GM12878 (cell line): Measurements from ENCODE around the gene ATG4B. TPM values are rescaled to one million over a fixed set of nuclear protein-coding genes. Genes with fewer than 3 reads are reported as not detected.

Source experiments
- ATAC-seq: fragments of 200-7000 bp; cut with Tn5 transposase; 3 replicates; pipeline ENCODE4 v1.9.1; 2020; ENCODE audit warnings: mild to moderate bottlenecking, moderate library complexity
- BruUV-seq: library from RNA; stranded (reverse); fragments of 400-500 nt; replicated peaks from 2 replicates; lab custom pipeline; 2021; lab: Mats Ljungman, UMichigan
- CTCF ChIA-PET: fragments of 300-600 bp; sonication (Branson Sonifier 250); formaldehyde crosslinking; extraction: SDS; loops from one replicate; lab custom pipeline; 2021; ENCODE audit warnings: inconsistent platforms; lab: Yijun Ruan, JAX
- POLR2A ChIA-PET: fragments of 350-600 bp; formaldehyde crosslinking; extraction: SDS; loops from one replicate; lab custom pipeline; 2021; ENCODE audit warnings: inconsistent platforms; lab: Charles Lee
- RAD21 ChIA-PET: fragments of 300-600 bp; sonication (Branson Sonifier 250); formaldehyde crosslinking; loops from one replicate; lab custom pipeline; 2023; ENCODE audit warnings: antibody characterized with exemption; ENCODE audit not compliant: unreplicated experiment; lab: Charles Lee
- SMC1A ChIA-PET: fragments of 300-600 bp; sonication (Branson Sonifier 250); formaldehyde crosslinking; loops from one replicate; lab custom pipeline; 2023; ENCODE audit not compliant: unreplicated experiment, uncharacterized antibody; lab: Charles Lee
- DNase-seq: peaks from one replicate; pipeline ENCODE4 v3.0.0-alpha.2; 2011; ENCODE audit warnings: low read depth, low spot score
- FAIRE-seq: peaks from 3 replicates; lab custom pipeline; 2011; peaks lifted over from hg19 to GRCh38; lab: Jason Lieb, UNC
- H2AFZ ChIP-seq: 2 replicates; pipeline ENCODE4 v1.6.0; 2011; ENCODE audit warnings: low read depth, low read length, control low read depth; ENCODE audit not compliant: control insufficient read depth
- H3K27ac ChIP-seq: 2 replicates; pipeline ENCODE4 v1.5.1; 2011; ENCODE audit warnings: control low read depth; ENCODE audit not compliant: control insufficient read depth, insufficient read depth
- H3K27me3 ChIP-seq, 2 experiments: replicated peaks in 1 of 2; 2 replicates each; pipeline versions ENCODE4 v1.6.0 to v1.6.1; 2011; ENCODE audit warnings: low read length in 1 of 2; ENCODE audit not compliant: control insufficient read depth in 2 of 2, insufficient read depth in 2 of 2
- H3K36me3 ChIP-seq, 2 experiments: 2 replicates each; pipeline ENCODE4 v1.5.1; 2011; ENCODE audit warnings: low read length in 1 of 2; ENCODE audit not compliant: control insufficient read depth in 2 of 2, insufficient read depth in 2 of 2
- H3K4me1 ChIP-seq: 2 replicates; pipeline ENCODE4 v1.6.1; 2011; ENCODE audit warnings: mild to moderate bottlenecking, low read length, moderate library complexity, mixed read lengths; ENCODE audit not compliant: control insufficient read depth, insufficient read depth
- H3K4me2 ChIP-seq: 2 replicates; pipeline ENCODE4 v1.6.0; 2011; ENCODE audit warnings: control low read depth; ENCODE audit not compliant: control insufficient read depth, insufficient read depth
- H3K4me3 ChIP-seq: fragments of 200-600 bp; sonication (generic); 2 replicates; pipeline ENCODE4 v1.5.1; 2016
- H3K79me2 ChIP-seq: 2 replicates; pipeline ENCODE4 v1.6.0; 2011; ENCODE audit warnings: low read length; ENCODE audit not compliant: control insufficient read depth, insufficient read depth
- H3K9ac ChIP-seq: 2 replicates; pipeline ENCODE4 v1.8.0; 2011; ENCODE audit warnings: low read length, control low read depth, mixed read lengths; ENCODE audit not compliant: control insufficient read depth, insufficient read depth
- H3K9me3 ChIP-seq: replicated peaks from 3 replicates; pipeline ENCODE4 v1.5.1; 2011; ENCODE audit warnings: mild to moderate bottlenecking, low read length; ENCODE audit not compliant: control insufficient read depth, insufficient read depth
- H4K20me1 ChIP-seq: 2 replicates; pipeline ENCODE4 v1.6.0; 2011; ENCODE audit not compliant: control insufficient read depth, insufficient read depth
- BMI1 ChIP-seq: fragments of 450-650 bp; IDR thresholded peaks from 2 replicates; pipeline ENCODE4 v1.6.1; 2016; ENCODE audit warnings: mild to moderate bottlenecking, moderate library complexity, borderline replicate concordance
- CEBPB ChIP-seq, 2 experiments: fragments of 150-350 bp in 1 of 2; IDR thresholded peaks; 2 replicates each; pipeline ENCODE4 v1.6.1; 2012 to 2014; ENCODE audit warnings: low read depth in 2 of 2, low read length in 2 of 2, borderline replicate concordance in 1 of 2, inconsistent platforms in 1 of 2
- CHD2 ChIP-seq: IDR thresholded peaks from 2 replicates; pipeline ENCODE4 v1.6.1; 2011; ENCODE audit warnings: low read depth, low read length, improper control_type of control experiment, borderline replicate concordance
- IKZF1 ChIP-seq: fragments of 450-650 bp; conservative IDR thresholded peaks from 2 replicates; pipeline ENCODE4 v1.6.1; 2017; ENCODE audit warnings: antibody characterized with exemption, mild to moderate bottlenecking
- JUND ChIP-seq: IDR thresholded peaks from 2 replicates; pipeline ENCODE4 v1.6.1; 2012; ENCODE audit warnings: low read depth, mild to moderate bottlenecking, low read length, improper control_type of control experiment, moderate library complexity
- MTA2 ChIP-seq: fragments of 450-650 bp; IDR thresholded peaks from 2 replicates; pipeline ENCODE4 v1.6.1; 2016; ENCODE audit warnings: low read depth, mild to moderate bottlenecking, moderate library complexity
- MXI1 ChIP-seq: fragments of 150-350 bp; IDR thresholded peaks from 2 replicates; pipeline ENCODE4 v1.6.1; 2011; ENCODE audit warnings: low read depth, mild to moderate bottlenecking, inconsistent platforms, low read length, improper control_type of control experiment
- NR2C1 ChIP-seq: fragments of 450-650 bp; IDR thresholded peaks from 2 replicates; pipeline ENCODE4 v1.6.1; 2017; ENCODE audit warnings: antibody characterized with exemption, mild to moderate bottlenecking, moderate library complexity
- POLR2A ChIP-seq: IDR thresholded peaks from 2 replicates; pipeline ENCODE4 v1.6.1; 2011; ENCODE audit warnings: low read depth, mild to moderate bottlenecking, low read length
- PRDM15 ChIP-seq: fragments of 450-650 bp; formaldehyde crosslinking; IDR thresholded peaks from 2 replicates; pipeline ENCODE4 v1.4.0; 2020; ENCODE audit warnings: mild to moderate bottlenecking, moderate library complexity
- RELB ChIP-seq: fragments of 450-650 bp; IDR thresholded peaks from 2 replicates; pipeline ENCODE4 v1.6.1; 2017; ENCODE audit warnings: low read depth, mild to moderate bottlenecking, moderate library complexity
- SMAD5 ChIP-seq: IDR thresholded peaks from 2 replicates; pipeline ENCODE4 v1.6.1; 2016; ENCODE audit warnings: antibody characterized with exemption, low read depth
- SRF ChIP-seq, 2 experiments: IDR thresholded peaks; 2 replicates each; pipeline ENCODE4 v1.6.1; 2011; ENCODE audit warnings: low read depth in 2 of 2, low read length in 2 of 2, mild to moderate bottlenecking in 1 of 2, moderate library complexity in 1 of 2
- USF2 ChIP-seq: IDR thresholded peaks from 2 replicates; pipeline ENCODE4 v1.6.1; 2011; ENCODE audit warnings: low read depth, low read length, improper control_type of control experiment, borderline replicate concordance
- ZBTB11 ChIP-seq: fragments of 450-650 bp; formaldehyde crosslinking; IDR thresholded peaks from 2 replicates; pipeline ENCODE4 v1.5.0; 2022; ENCODE audit warnings: mild to moderate bottlenecking, missing genetic modification characterization
- WGBS: methylation state at CpG from one replicate; pipeline ENCODE4 v1.1.6; 2016; ENCODE audit warnings: low lambda C conversion rate; ENCODE audit not compliant: insufficient replicate concordance, insufficient coverage; ENCODE audit errors: missing lambda C conversion rate; 5-methylcytosine and 5-hydroxymethylcytosine counted together
- in situ Hi-C: fragments of 300-500 bp; cut with MboI; formaldehyde crosslinking; loops from 9 replicates; pipeline ENCODE4 v1.14.3; 2018; ENCODE audit warnings: mixed read lengths
- intact Hi-C: fragments of 100-400 bp; cut with micrococcal nuclease; formaldehyde crosslinking; loops from one replicate; pipeline ENCODE4 v1.14.2; 2022; ENCODE audit not compliant: unreplicated experiment
- polyA plus RNA-seq, 11 experiments: library from polyadenylated mRNA; depleted of rRNA in 4 of 11; unstranded in 6 of 11; stranded (reverse) in 5 of 11; fragments of >200 nt; fragmentation: Nextera tagmentation in 4 of 11; fragmentation: Illumina TruSeq in 1 of 11; extraction: Ambion mirVana in 4 of 11; extraction: Trizol in 1 of 11; gene quantifications; 1 replicate in 1 of 11; 2 replicates in 10 of 11; pipeline versions ENCODE4 v1.2.1 to v1.2.3, GENCODE V29; 2011 to 2016; ENCODE audit warnings: inconsistent platforms in 2 of 11, missing spikeins in 2 of 11, low read depth in 1 of 11
- total RNA-seq, 4 experiments: library from RNA; depleted of rRNA in 3 of 4; stranded (reverse); fragments of >200 nt in 3 of 4; fragmentation: Illumina TruSeq in 1 of 4; extraction: Trizol in 1 of 4; gene quantifications; 2 replicates each; pipeline versions ENCODE4 v1.2.1 to v1.2.3, GENCODE V29; 2013 to 2021

ATG4B gene
- total and polyA plus RNA-seq, 10 of the 15 experiments (the other 5 are each of a cell fraction or from before 2014, with no cell fraction given): 5.8 to 84.1 (median 64.9) TPM

- ATAC-seq (no peak), DNase-seq (no peak), FAIRE-seq (no peak)
- TF ChIP-seq BMI1 (no peak), RELB (no peak), MTA2 (no peak), SMAD5 (no peak), ZBTB11 (CRISPR knock-in tag) (no peak), NR2C1 (no peak), USF2 (no peak), JUND (no peak), CHD2 (no peak), PRDM15 (CRISPR knock-in tag) (no peak), SRF (IDR thresholded peaks at IDR 0.05; ENCODE audit: low read depth in 2 of 2, low read length in 2 of 2) (no peak), POLR2A (no peak), MXI1 (no peak), IKZF1 (no peak), CEBPB (IDR thresholded peaks at IDR 0.05; ENCODE audit: borderline replicate concordance in 1 of 2, low read depth in 2 of 2, low read length in 2 of 2) (no peak)
- H3K27me3 ChIP-seq: no peaks in the 10 kb centered on the region
- no peaks in the 10 kb centered on the region for H3K4me1 ChIP-seq
- H2AFZ ChIP-seq: no peak overlapping the region
- no peaks in the 10 kb centered on the region for H3K79me2 ChIP-seq
- WGBS: 71% methylated on average over 5 of the region's 5 CpGs
- intact Hi-C loops (no loop called here), in situ Hi-C loops (loop anchor here (10.0 kb wide), 1 partner anchor 803 kb away; no protein-coding TSS in a partner anchor)
- H3K4me2 ChIP-seq: no peak overlapping the region
- H3K27ac ChIP-seq: no peak overlapping the region
- no peak overlapping the region for H3K4me3 ChIP-seq
- no peak overlapping the region for H3K9ac ChIP-seq
- ChIA-PET SMC1A (interaction anchor here (1.5 to 2.2 kb wide), 2 partner anchors 12 to 16 kb away, joined by 3 to 6 read pairs; no protein-coding TSS in a partner anchor), CTCF (interaction anchor here (1.3 to 2.1 kb wide), 3 partner anchors 220 to 570 kb away, joined by 3 to 7 read pairs (median 5); no protein-coding TSS in a partner anchor), POLR2A (no interaction called here), RAD21 (interaction anchor here (0.6 kb wide), 1 partner anchor 12 kb away, joined by 3 read pairs; no protein-coding TSS in a partner anchor)
- no peaks in the 10 kb centered on the region for H4K20me1 ChIP-seq
- H3K9me3 ChIP-seq: no peaks in the 10 kb centered on the region
- peaks cover 12 to 32% of the 10 kb centered on the region in 2 experiments; a peak in 3 of 4 replicates for H3K36me3 ChIP-seq
- no TSS peak for BruUV-seq
Measured at GRCh38 chr2:241658296-241658695, 20.8 kb downstream of the ATG4B start.
